Neural progenitor cell (in vitro differentiated cells): ENCODE results near the gene KLHL17. TPM values are rescaled to one million over a fixed set of nuclear protein-coding genes. Genes with fewer than 3 reads are reported as not detected.

ENCODE experiments used
- DNase-seq: peaks from one replicate; pipeline ENCODE4 v3.0.0-alpha.2; 2016; ENCODE audit warnings: low spot score
- H2AFZ ChIP-seq: fragments of 200-600 bp; sonication (generic); replicated peaks from 2 replicates; pipeline ENCODE4 v1.6.1; 2016; ENCODE audit warnings: antibody characterized with exemption
- H3F3A ChIP-seq: fragments of 200-600 bp; sonication (generic); 2 replicates; pipeline ENCODE4 v1.6.1; 2016; ENCODE audit warnings: antibody characterized with exemption, low read depth
- H3K27ac ChIP-seq: fragments of 200-600 bp; sonication (generic); 2 replicates; pipeline ENCODE4 v1.5.1; 2016; ENCODE audit warnings: mild to moderate bottlenecking
- H3K27me3 ChIP-seq: fragments of 200-600 bp; sonication (generic); 2 replicates; pipeline ENCODE4 v1.6.1; 2016; ENCODE audit warnings: mild to moderate bottlenecking, moderate library complexity
- H3K36me3 ChIP-seq: fragments of 200-600 bp; sonication (generic); 2 replicates; pipeline ENCODE4 v1.5.1; 2016
- H3K4me1 ChIP-seq: fragments of 200-600 bp; sonication (generic); 2 replicates; pipeline ENCODE4 v1.6.1; 2016; ENCODE audit warnings: mixed run types
- H3K4me2 ChIP-seq: fragments of 200-600 bp; sonication (generic); 2 replicates; pipeline ENCODE4 v1.6.1; 2016
- H3K4me3 ChIP-seq: fragments of 200-600 bp; sonication (generic); 2 replicates; pipeline ENCODE4 v1.5.1; 2016
- H3K79me2 ChIP-seq: fragments of 200-600 bp; sonication (generic); 2 replicates; pipeline ENCODE4 v1.6.1; 2016; ENCODE audit warnings: low read depth
- H3K9ac ChIP-seq: fragments of 200-600 bp; sonication (generic); 2 replicates; pipeline ENCODE4 v1.6.1; 2016
- H3K9me3 ChIP-seq: fragments of 200-600 bp; sonication (generic); 2 replicates; pipeline ENCODE4 v1.5.1; 2016; ENCODE audit warnings: low read depth
- H4K20me1 ChIP-seq: fragments of 200-600 bp; sonication (generic); 2 replicates; pipeline ENCODE4 v1.6.1; 2016; ENCODE audit warnings: low read depth
- H3K27ac Mint-ChIP-seq: 3 replicates; pipeline ENCODE4 v1.8.0; 2021; ENCODE audit warnings: mixed read lengths
- H3K27me3 Mint-ChIP-seq: 2 replicates; pipeline ENCODE4 v1.8.0; 2022; ENCODE audit warnings: low read depth, mild to moderate bottlenecking, inconsistent platforms, moderate library complexity, mixed read lengths; ENCODE audit not compliant: insufficient read depth
- H3K36me3 Mint-ChIP-seq: 3 replicates; pipeline ENCODE4 v1.8.0; 2021; ENCODE audit warnings: mixed read lengths
- H3K4me1 Mint-ChIP-seq: 3 replicates; pipeline ENCODE4 v1.8.0; 2021; ENCODE audit warnings: mixed read lengths
- H3K4me3 Mint-ChIP-seq: 3 replicates; pipeline ENCODE4 v1.8.0; 2021; ENCODE audit warnings: mild to moderate bottlenecking, moderate library complexity, mixed read lengths
- H3K9me3 Mint-ChIP-seq: 3 replicates; pipeline ENCODE4 v1.8.0; 2020; ENCODE audit warnings: mixed read lengths
- EZH2 ChIP-seq: fragments of 200-600 bp; sonication (generic); IDR thresholded peaks from 2 replicates; pipeline ENCODE4 v1.6.1; 2017; ENCODE audit warnings: antibody characterized with exemption, mild to moderate bottlenecking, moderate library complexity
- EZH2phosphoT487 ChIP-seq: fragments of 200-600 bp; sonication (generic); IDR thresholded peaks from 2 replicates; pipeline ENCODE4 v1.6.1; 2017; ENCODE audit warnings: antibody characterized with exemption
- total RNA-seq: library from RNA; depleted of rRNA; stranded (reverse); fragments of >200 nt; gene quantifications from 2 replicates; pipeline ENCODE4 v1.2.3, GENCODE V29; 2015; ENCODE audit warnings: low replicate concordance
- TF ChIP-seq, protein P1 (sequence below): fragments of 200-600 bp; sonication (generic); IDR thresholded peaks from 2 replicates; pipeline ENCODE4 v1.5.1; 2017; ENCODE audit warnings: antibody characterized with exemption, mild to moderate bottlenecking

Gene KLHL17
- total RNA-seq, 1 donor from 2014 or later = 10.7 TPM

GRCh38 chr1:940107-941014 is 20.0 kb upstream of the KLHL17 start:
- peaks cover 2% of the 10 kb centered on the region for H3K9me3 Mint-ChIP-seq
- H2AFZ ChIP-seq = no peak overlapping the region
- H3K27ac ChIP-seq = no peak overlapping the region
- no peaks in the 10 kb centered on the region for H3K36me3 ChIP-seq
- peaks cover 33% of the 10 kb centered on the region for H3F3A ChIP-seq
- H3K4me3 Mint-ChIP-seq = peak overlapping the region; percentile 67
- H4K20me1 ChIP-seq = peaks cover 95% of the 10 kb centered on the region
- peaks cover 41% of the 10 kb centered on the region for H3K4me1 Mint-ChIP-seq
- peak overlapping the region; percentile 87 for H3K4me2 ChIP-seq
- peak overlapping the region; percentile 35 for H3K4me3 ChIP-seq
- peaks cover 26% of the 10 kb centered on the region for H3K4me1 ChIP-seq
- TF ChIP-seq EZH2 = peak; percentile 81
- no peak for TF ChIP-seq EZH2phosphoT487
- H3K36me3 Mint-ChIP-seq = peaks cover 4% of the 10 kb centered on the region
- peak; percentile 77 for DNase-seq
- H3K9ac ChIP-seq = no peak overlapping the region
- peaks cover 37% of the 10 kb centered on the region for H3K27me3 Mint-ChIP-seq
- no peaks in the 10 kb centered on the region for H3K79me2 ChIP-seq
- no peaks in the 10 kb centered on the region for H3K9me3 ChIP-seq
- H3K27me3 ChIP-seq = peaks cover 93% of the 10 kb centered on the region
- H3K27ac Mint-ChIP-seq = no peak overlapping the region

DNA sequence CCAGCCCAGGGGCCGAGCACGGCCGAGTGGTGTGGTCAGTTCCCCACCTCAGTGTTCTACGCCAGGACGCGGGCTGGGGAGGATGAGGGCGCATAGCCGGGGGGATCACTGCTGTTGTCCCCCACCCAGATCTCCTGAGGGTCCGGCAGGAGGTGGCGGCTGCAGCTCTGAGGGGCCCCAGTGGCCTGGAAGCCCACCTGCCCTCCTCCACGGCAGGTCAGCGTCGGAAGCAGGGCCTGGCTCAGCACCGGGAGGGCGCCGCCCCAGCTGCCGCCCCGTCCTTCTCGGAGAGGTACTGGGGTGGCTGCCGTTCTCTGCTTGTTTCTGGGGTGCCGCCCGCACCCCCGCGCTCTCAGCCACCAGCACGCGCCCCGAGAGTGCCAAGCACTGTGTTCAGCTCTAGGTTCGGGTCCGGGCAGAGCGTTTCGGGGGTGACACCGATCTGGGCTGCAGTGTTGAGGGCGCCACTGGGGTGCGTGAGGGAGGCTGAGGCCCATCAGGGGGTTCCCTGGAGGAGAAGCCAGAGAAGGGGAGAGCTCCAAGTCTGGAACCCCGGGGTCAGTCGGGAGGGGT is 19.3 kb upstream of the KLHL17 start:
- Histone ChIP-seq H2AFZ (no peak overlapping the region), H3K9me3 (no peaks in the 10 kb centered on the region), H3K79me2 (no peaks in the 10 kb centered on the region), H4K20me1 (peaks cover 95% of the 10 kb centered on the region), H3K27ac (no peak overlapping the region), H3K27me3 (peaks cover 86% of the 10 kb centered on the region), H3K36me3 (no peaks in the 10 kb centered on the region), H3F3A (peaks cover 27% of the 10 kb centered on the region), H3K4me1 (peaks cover 19% of the 10 kb centered on the region), H3K4me2 (peak overlapping the region; percentile 87), H3K4me3 (peak overlapping the region; percentile 46), H3K9ac (no peak overlapping the region)
- DNase-seq = no peak
- TF ChIP-seq, protein P1, sequence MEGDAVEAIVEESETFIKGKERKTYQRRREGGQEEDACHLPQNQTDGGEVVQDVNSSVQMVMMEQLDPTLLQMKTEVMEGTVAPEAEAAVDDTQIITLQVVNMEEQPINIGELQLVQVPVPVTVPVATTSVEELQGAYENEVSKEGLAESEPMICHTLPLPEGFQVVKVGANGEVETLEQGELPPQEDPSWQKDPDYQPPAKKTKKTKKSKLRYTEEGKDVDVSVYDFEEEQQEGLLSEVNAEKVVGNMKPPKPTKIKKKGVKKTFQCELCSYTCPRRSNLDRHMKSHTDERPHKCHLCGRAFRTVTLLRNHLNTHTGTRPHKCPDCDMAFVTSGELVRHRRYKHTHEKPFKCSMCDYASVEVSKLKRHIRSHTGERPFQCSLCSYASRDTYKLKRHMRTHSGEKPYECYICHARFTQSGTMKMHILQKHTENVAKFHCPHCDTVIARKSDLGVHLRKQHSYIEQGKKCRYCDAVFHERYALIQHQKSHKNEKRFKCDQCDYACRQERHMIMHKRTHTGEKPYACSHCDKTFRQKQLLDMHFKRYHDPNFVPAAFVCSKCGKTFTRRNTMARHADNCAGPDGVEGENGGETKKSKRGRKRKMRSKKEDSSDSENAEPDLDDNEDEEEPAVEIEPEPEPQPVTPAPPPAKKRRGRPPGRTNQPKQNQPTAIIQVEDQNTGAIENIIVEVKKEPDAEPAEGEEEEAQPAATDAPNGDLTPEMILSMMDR = no peak
- peak; percentile 94 for TF ChIP-seq EZH2phosphoT487
- TF ChIP-seq EZH2 = peak; percentile 78
- peaks cover 6% of the 10 kb centered on the region for H3K36me3 Mint-ChIP-seq
- peaks cover 37% of the 10 kb centered on the region for H3K4me1 Mint-ChIP-seq
- peaks cover 33% of the 10 kb centered on the region for H3K27me3 Mint-ChIP-seq
- peaks cover 2% of the 10 kb centered on the region for H3K9me3 Mint-ChIP-seq
- H3K4me3 Mint-ChIP-seq = peak overlapping the region; percentile 69
- no peak overlapping the region for H3K27ac Mint-ChIP-seq

- H3K4me1 Mint-ChIP-seq = peaks cover 36% of the 10 kb centered on the region
- Histone ChIP-seq H3K36me3 (no peaks in the 10 kb centered on the region), H2AFZ (no peak overlapping the region), H3K4me3 (peak overlapping the region; percentile 46), H3K9ac (no peak overlapping the region), H3F3A (peaks cover 27% of the 10 kb centered on the region), H3K79me2 (no peaks in the 10 kb centered on the region), H3K27me3 (peaks cover 79% of the 10 kb centered on the region), H3K9me3 (no peaks in the 10 kb centered on the region), H3K4me2 (peak overlapping the region; percentile 87), H4K20me1 (peaks cover 93% of the 10 kb centered on the region), H3K4me1 (peaks cover 19% of the 10 kb centered on the region), H3K27ac (no peak overlapping the region)
- H3K4me3 Mint-ChIP-seq = peak overlapping the region; percentile 69
- peaks cover 2% of the 10 kb centered on the region for H3K9me3 Mint-ChIP-seq
- DNase-seq = peak; percentile 93
- H3K27me3 Mint-ChIP-seq = peaks cover 33% of the 10 kb centered on the region
- no peak overlapping the region for H3K27ac Mint-ChIP-seq
- TF ChIP-seq EZH2phosphoT487 = peak; percentile 52
- peak; percentile 80 for TF ChIP-seq EZH2
- TF ChIP-seq, protein P1 = no peak
- peaks cover 6% of the 10 kb centered on the region for H3K36me3 Mint-ChIP-seq
Observed at GRCh38 chr1:941588-942383, 18.6 kb upstream of the KLHL17 start.
